Lower leg skin (tissue), 3 donors: ENCODE results near the gene RAPGEF3.

Source experiments
- POLR2A ChIP-seq, 2 donors: fragments of 450-650 bp; IDR thresholded peaks; one replicate each; pipeline ENCODE4 v1.6.1; 2016 to 2017; ENCODE audit warnings: antibody characterized with exemption in 2 of 2, mild to moderate bottlenecking in 1 of 2, moderate library complexity in 1 of 2
- TF ChIP-seq, protein P1 (sequence below), 3 donors: fragments of 450-650 bp; IDR thresholded peaks; one replicate each; pipeline ENCODE4 v1.5.1; 2016; ENCODE audit warnings: antibody characterized with exemption in 3 of 3, mild to moderate bottlenecking in 3 of 3, moderate library complexity in 2 of 3

DNA sequence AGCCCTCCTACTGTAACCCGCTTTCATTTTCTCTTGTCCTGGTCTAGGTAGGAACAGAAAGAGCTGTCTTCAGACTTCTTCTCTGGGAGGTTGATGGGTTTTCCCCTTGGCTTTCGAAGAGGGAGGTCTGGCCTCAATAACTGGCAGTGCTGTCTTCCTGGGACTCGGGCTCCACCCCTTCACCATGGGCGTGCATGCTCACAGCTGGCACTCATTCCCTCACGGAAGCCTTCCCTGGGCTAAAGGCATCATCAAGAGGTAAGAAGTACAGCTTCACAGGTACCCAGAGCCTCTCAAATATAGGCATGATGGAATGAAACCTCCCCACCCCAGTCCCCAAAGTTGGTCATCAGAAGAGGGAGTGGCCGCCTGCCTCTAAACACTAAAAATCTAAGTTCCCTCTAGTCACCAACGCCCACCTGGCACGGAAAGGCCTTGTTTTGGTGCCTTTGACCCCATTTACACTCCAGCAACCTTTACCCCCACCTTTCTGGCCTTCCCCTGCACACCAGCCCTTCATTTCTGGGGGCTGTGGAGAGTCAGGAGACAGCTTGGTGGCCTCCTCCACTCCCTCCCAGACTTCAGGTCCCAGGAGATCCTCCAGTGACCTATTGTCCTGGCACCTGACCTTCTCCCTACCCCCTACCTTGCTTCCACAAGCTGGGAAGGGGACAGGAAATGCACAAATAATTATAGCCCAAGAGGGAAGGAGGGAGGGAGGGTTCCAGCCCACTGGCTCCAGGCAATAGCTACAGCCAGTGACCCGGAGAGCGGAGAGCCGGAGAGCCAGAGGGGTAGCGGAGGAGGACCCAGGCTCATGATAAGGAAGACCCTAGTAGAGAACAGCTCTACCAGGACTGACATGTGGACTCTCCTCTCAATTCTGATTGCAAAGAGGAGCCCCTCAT, 2.8 kb downstream of the RAPGEF3 start:
- TF ChIP-seq, protein P1, sequence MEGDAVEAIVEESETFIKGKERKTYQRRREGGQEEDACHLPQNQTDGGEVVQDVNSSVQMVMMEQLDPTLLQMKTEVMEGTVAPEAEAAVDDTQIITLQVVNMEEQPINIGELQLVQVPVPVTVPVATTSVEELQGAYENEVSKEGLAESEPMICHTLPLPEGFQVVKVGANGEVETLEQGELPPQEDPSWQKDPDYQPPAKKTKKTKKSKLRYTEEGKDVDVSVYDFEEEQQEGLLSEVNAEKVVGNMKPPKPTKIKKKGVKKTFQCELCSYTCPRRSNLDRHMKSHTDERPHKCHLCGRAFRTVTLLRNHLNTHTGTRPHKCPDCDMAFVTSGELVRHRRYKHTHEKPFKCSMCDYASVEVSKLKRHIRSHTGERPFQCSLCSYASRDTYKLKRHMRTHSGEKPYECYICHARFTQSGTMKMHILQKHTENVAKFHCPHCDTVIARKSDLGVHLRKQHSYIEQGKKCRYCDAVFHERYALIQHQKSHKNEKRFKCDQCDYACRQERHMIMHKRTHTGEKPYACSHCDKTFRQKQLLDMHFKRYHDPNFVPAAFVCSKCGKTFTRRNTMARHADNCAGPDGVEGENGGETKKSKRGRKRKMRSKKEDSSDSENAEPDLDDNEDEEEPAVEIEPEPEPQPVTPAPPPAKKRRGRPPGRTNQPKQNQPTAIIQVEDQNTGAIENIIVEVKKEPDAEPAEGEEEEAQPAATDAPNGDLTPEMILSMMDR (IDR thresholded peaks at IDR 0.05): no peak
- no peak for TF ChIP-seq POLR2A (IDR thresholded peaks at IDR 0.05)
